Heart left ventricle (tissue), 16 donors: ENCODE results near the gene HYAL2. TPM values are rescaled to one million over a fixed set of nuclear protein-coding genes. Genes with fewer than 3 reads are reported as not detected.

Source experiments
- ATAC-seq, 4 donors: fragments of 200-7000 bp; cut with Tn5 transposase; one replicate each; pipeline ENCODE4 v1.9.1; 2020 to 2022; ENCODE audit warnings: moderate library complexity in 4 of 4, mild to moderate bottlenecking in 3 of 4, moderate number of reproducible peaks in 1 of 4
- DNase-seq, 5 donors: peaks; one replicate each; pipeline ENCODE4 v3.0.0-alpha.2; 2020
- H3K27ac ChIP-seq, 12 donors: fragments of 200-600 bp; sonication (generic) in 4 of 12; one replicate each; pipeline versions ENCODE4 v1.5.0 to v1.8.0; 2016 to 2022; ENCODE audit warnings: mild to moderate bottlenecking in 2 of 12
- H3K27me3 ChIP-seq, 9 donors: fragments of 200-600 bp; sonication (generic) in 2 of 9; one replicate each; pipeline versions ENCODE4 v1.5.1 to v1.8.0; 2016 to 2022; ENCODE audit warnings: mild to moderate bottlenecking in 3 of 9
- H3K36me3 ChIP-seq, 9 donors: fragments of 200-600 bp; sonication (generic) in 2 of 9; one replicate each; pipeline versions ENCODE4 v1.5.0 to v1.8.0; 2018 to 2022; ENCODE audit warnings: mild to moderate bottlenecking in 2 of 9
- H3K4me1 ChIP-seq, 12 donors: fragments of 200-600 bp; sonication (generic) in 4 of 12; one replicate each; pipeline versions ENCODE4 v1.5.0 to v1.8.0; 2016 to 2022; ENCODE audit warnings: mild to moderate bottlenecking in 3 of 12
- H3K4me3 ChIP-seq, 12 donors: fragments of 200-600 bp; sonication (generic) in 4 of 12; one replicate each; pipeline versions ENCODE4 v1.5.0 to v1.8.0; 2017 to 2022; ENCODE audit warnings: mild to moderate bottlenecking in 9 of 12, moderate library complexity in 4 of 12
- H3K9me3 ChIP-seq, 12 donors: fragments of 200-600 bp; sonication (generic) in 4 of 12; one replicate each; pipeline versions ENCODE4 v1.5.0 to v1.8.0; 2016 to 2022; ENCODE audit warnings: mild to moderate bottlenecking in 1 of 12
- POLR2A ChIP-seq, 2 donors: fragments of 450-650 bp; IDR thresholded peaks; one replicate each; pipeline ENCODE4 v1.6.1; 2017; ENCODE audit warnings: antibody characterized with exemption in 2 of 2, mild to moderate bottlenecking in 2 of 2, moderate library complexity in 2 of 2
- WGBS, 4 donors: extraction: QIAGEN DNeasy Blood & Tissue Kit in 2 of 4; methylation state at CpG; one replicate each; pipeline versions ENCODE4 v1.1.5 to v1.1.7; 2013 to 2018; 5-methylcytosine and 5-hydroxymethylcytosine counted together
- intact Hi-C, 10 donors: fragments of 100-400 bp; cut with DNase I; formaldehyde crosslinking; loops; one replicate each; pipeline versions ENCODE4 v1.11.1 to v1.14.2; 2022
- polyA plus RNA-seq, 2 donors: library from polyadenylated mRNA; stranded (reverse); fragments of 200-250 nt; gene quantifications; one replicate each; pipeline ENCODE4 v1.2.3, GENCODE V29; 2013
- total RNA-seq, 9 donors: library from RNA; depleted of rRNA in 2 of 9; stranded (reverse); fragments of >200 nt in 2 of 9; fragmentation: NEBNext Ultra II Directional in 3 of 9; extraction: Animal tissue kit (Norgen Biotek cat#: 25700) in 3 of 9; gene quantifications; one replicate each; pipeline versions ENCODE4 v1.1.0 to v1.2.4, GENCODE V29; 2016 to 2023
- TF ChIP-seq, protein P1 (sequence below), 12 donors: fragments of 200-600 bp; sonication (generic) in 4 of 12; IDR thresholded peaks; one replicate each; pipeline versions ENCODE4 v1.5.0 to v1.8.0; 2018 to 2022; ENCODE audit warnings: antibody characterized with exemption in 12 of 12, mild to moderate bottlenecking in 5 of 12
- donor health status: ischemic (EF 13 %, LVEDD 7.1; RV severe dilation, severe dysfunction).
- donor health status: healthy with polysubstance abuse.
- donor health status: DM: no; HTN: yes; CAD: no.
- donor health status: DM: no; HTN: no; CAD: no.
- donor health status: ischemic (EF 25% LVEDD 6.9; RV normal size, moderate dysfunction).
- donor health status: ischemic (EF 25% LVEDD 5.7; RV mildly dilated, moderate dysfunction).
- donor health status: healthy.
- donor health status: DM: yes; HTN: yes; CAD: no.
- donor health status: ischemic (EF 35%, LVEDD 5.7; RV mildly dilated, moderate dysfunction).
- donor health status: nonischemic (EF 11% LVEDD 7.7; RV severe dilation, severe dysfunction).
- donor health status: DM: yes; HTN: yes; CAD: no.
- donor health status: PGD.
- donor health status: ischemic (EF 29% LVEDD 5.4; RV normal size, mild dysfunction).
- donor health status: nonischemic (EF 23%, LVEDD 6.1; RV moderate dilation, normal function).

HYAL2 gene
- total and polyA plus RNA-seq, 11 donors: 24.0 to 234 (median 52.2) TPM

DNA sequence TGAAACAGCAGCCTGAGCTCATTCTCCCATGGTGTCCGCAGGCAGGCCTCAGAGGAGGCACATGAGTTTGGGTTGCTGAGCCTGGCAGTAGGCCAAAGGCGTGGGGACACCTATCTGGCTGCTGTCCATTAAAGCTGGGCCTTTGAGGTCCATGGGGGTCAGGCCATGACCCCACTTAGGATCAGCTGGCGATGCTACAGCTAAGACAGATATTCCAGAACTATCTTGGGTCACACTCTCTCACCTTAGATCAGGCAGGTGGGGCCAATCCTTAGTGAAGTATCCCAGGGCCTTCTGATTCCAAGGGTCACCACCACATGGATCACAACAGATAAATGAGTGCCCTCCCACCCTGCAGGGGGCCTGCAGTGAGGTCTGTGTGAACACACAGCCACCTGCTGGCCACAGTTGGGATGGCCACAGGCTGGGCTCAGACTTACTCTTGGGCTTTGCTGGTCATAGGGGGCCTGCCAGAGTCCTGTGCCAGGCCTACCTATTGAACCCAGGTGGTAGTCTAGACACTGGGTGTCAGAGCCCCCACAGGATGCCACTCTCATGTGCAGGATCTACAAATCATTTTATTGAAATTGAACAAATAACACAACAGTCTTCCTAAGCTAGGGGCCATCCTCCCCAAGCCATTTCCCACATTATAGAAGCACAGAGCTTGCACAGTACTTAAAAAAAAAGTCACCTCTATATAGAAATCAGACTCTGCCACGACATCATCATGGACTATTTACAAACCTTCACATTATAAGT is 2.0 kb upstream of the HYAL2 start:
- 8 to 47% (median 32%) methylated on average over 3 to 4 of the region's 4 CpGs for WGBS, 4 donors

DNA sequence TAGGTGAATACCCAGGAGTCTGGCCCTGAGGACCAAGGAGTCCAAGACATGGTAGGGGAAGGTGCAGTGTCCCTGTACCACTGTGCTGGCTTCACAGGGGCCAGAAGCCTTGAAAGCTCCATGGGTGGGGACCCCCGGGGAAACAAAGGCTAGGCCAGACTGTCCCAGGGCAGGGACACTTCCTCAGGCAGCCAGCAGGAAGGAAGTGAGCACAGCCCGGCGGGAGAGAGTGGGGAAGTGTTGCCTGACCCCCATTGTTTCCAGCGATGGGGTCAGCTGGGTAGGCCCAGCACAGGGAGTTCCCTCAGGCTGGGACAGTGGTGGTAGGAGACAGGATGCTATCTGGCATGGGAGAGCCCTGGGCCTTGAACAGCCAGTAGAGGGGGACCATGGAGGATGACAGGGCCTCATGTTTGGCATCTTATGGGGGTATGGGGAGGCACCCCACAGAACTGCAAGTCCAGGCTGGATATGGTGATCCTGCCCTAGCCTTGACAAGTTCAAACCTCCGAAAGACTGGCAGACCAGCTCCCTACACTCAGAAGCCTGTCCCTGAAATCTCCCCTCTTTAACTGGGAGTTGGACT is 1.2 kb upstream of the HYAL2 start:
- intact Hi-C loops: loop anchor here in 9 of 10 donors (1.0 to 10.0 kb wide), 9 partner anchors 20 to 131 kb away; partner anchors contain the start of genes GNAI2 (in 3 of the 9), LSMEM2 (in 2 of the 9), GNAT1 (in 1 of the 9) and HYAL1 (in 1 of the 9)
- Histone ChIP-seq H3K4me1 (peaks cover 5 to 80% (median 57%) of the 10 kb centered on the region in 12 donors), H3K27ac (peak overlapping the region; percentile 93 to 99 (median 98)), H3K36me3 (peaks cover 0 to 33% (median 26%) of the 10 kb centered on the region in 9 donors), H3K9me3 (no peaks in the 10 kb centered on the region), H3K4me3 (peak overlapping the region in 10 of 12 donors; percentile 27 to 97 (median 90)), H3K27me3 (no peaks in the 10 kb centered on the region)
- WGBS, 4 donors: 40 to 56% (median 43%) methylated on average over 4 to 5 of the region's 5 CpGs
- TF ChIP-seq POLR2A (IDR thresholded peaks at IDR 0.05): no peak
- TF ChIP-seq, protein P1, sequence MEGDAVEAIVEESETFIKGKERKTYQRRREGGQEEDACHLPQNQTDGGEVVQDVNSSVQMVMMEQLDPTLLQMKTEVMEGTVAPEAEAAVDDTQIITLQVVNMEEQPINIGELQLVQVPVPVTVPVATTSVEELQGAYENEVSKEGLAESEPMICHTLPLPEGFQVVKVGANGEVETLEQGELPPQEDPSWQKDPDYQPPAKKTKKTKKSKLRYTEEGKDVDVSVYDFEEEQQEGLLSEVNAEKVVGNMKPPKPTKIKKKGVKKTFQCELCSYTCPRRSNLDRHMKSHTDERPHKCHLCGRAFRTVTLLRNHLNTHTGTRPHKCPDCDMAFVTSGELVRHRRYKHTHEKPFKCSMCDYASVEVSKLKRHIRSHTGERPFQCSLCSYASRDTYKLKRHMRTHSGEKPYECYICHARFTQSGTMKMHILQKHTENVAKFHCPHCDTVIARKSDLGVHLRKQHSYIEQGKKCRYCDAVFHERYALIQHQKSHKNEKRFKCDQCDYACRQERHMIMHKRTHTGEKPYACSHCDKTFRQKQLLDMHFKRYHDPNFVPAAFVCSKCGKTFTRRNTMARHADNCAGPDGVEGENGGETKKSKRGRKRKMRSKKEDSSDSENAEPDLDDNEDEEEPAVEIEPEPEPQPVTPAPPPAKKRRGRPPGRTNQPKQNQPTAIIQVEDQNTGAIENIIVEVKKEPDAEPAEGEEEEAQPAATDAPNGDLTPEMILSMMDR (IDR thresholded peaks at IDR 0.05): peak in 4 of 12 donors; percentile 6 to 17 (median 10)
- peak; percentile 6 to 62 (median 32) for ATAC-seq
- DNase-seq: peak; percentile 82 to 89 (median 84)

More for the DNA sequence above, 2.0 kb upstream of the HYAL2 start:
- DNase-seq: peak; percentile 70 to 87 (median 80)
- H3K27me3 ChIP-seq: no peaks in the 10 kb centered on the region
- peak overlapping the region; percentile 93 to 99 (median 98) for H3K27ac ChIP-seq
- intact Hi-C loops: loop anchor here in 9 of 10 donors (1.0 to 10.0 kb wide), 9 partner anchors 32 to 132 kb away; partner anchors contain the start of genes GNAI2 (in 3 of the 9), LSMEM2 (in 2 of the 9), GNAT1 (in 1 of the 9) and IFRD2 (in 1 of the 9)
- peaks cover 0 to 30% (median 23%) of the 10 kb centered on the region in 9 donors for H3K36me3 ChIP-seq
- H3K9me3 ChIP-seq: no peaks in the 10 kb centered on the region
- TF ChIP-seq, protein P1 (IDR thresholded peaks at IDR 0.05): peak; percentile 76 to 92 (median 86)
- no peak for TF ChIP-seq POLR2A (IDR thresholded peaks at IDR 0.05)
- H3K4me3 ChIP-seq: peak overlapping the region in 4 of 12 donors; percentile 4 to 10 (median 6)
- peak; percentile 4 to 20 (median 8) for ATAC-seq
- peaks cover 5 to 72% (median 52%) of the 10 kb centered on the region in 12 donors for H3K4me1 ChIP-seq

DNA sequence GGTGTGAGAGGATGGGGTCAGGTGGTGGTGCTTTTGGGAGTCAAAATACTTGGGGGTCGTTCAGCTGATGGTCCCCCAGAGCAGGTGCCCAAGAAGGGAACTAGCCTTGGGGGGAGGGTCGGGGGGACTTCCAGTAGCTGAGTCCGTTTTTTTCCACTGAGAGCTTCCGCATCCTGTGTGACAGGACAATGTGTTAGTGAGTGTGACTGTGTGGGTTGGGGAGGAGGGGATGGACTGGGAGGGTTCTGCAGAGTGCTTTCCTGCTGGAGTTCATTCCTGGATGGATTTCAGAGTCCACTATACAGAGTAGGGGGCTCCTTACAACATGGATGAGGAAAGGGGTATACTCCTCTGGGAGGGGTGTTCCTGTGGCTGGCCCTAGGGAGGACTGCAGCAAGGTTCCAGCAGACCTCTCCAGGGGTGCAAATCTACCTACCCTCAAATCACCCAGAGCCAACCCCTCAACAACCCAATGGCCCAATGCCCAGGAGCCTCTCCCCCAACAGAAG is 601 bp upstream of the HYAL2 start:
- Histone ChIP-seq H3K27ac (peak overlapping the region; percentile 93 to 99 (median 98)), H3K36me3 (peaks cover 0 to 39% (median 32%) of the 10 kb centered on the region in 9 donors), H3K27me3 (no peaks in the 10 kb centered on the region), H3K4me3 (peak overlapping the region in 10 of 12 donors; percentile 70 to 97 (median 90)), H3K4me1 (peaks cover 5 to 80% (median 58%) of the 10 kb centered on the region in 12 donors), H3K9me3 (no peaks in the 10 kb centered on the region)
- DNase-seq (peak in 4 of 5 donors; percentile 57 to 79 (median 76)), ATAC-seq (peak; percentile 1 to 52 (median 13))
- WGBS, 4 donors: 36 to 48% (median 39%) methylated on average over 4 of the region's 4 CpGs
- intact Hi-C loops: loop anchor here in 7 of 10 donors (1.0 to 10.0 kb wide), 7 partner anchors 20 to 131 kb away; partner anchors contain the start of genes GNAI2 (in 3 of the 7), LSMEM2 (in 2 of the 7), GNAT1 (in 1 of the 7) and HYAL1 (in 1 of the 7)
- TF ChIP-seq, protein P1 (IDR thresholded peaks at IDR 0.05): no peak
- no peak for TF ChIP-seq POLR2A (IDR thresholded peaks at IDR 0.05)
